Liver (tissue), 9 donors: ENCODE results near the gene CCNH. TPM values are rescaled to one million over a fixed set of nuclear protein-coding genes. Genes with fewer than 3 reads are reported as not detected.

Source experiments
- DNase-seq: peaks from one replicate; pipeline ENCODE4 v3.0.0-alpha.2; 2017; ENCODE audit warnings: low spot score
- H3K27ac ChIP-seq, 2 donors: one replicate each; pipeline ENCODE4 v1.7.0; 2013; ENCODE audit warnings: inconsistent platforms in 2 of 2, low read length in 2 of 2, control low read depth in 1 of 2, low read depth in 1 of 2, mild to moderate bottlenecking in 1 of 2
- H3K27me3 ChIP-seq, 4 donors: one replicate each; pipeline versions ENCODE4 v1.6.1 to v1.7.0; 2013; ENCODE audit warnings: low read length in 3 of 4, inconsistent platforms in 1 of 4, mild to moderate bottlenecking in 1 of 4, moderate library complexity in 1 of 4; ENCODE audit not compliant: control insufficient read depth in 4 of 4, insufficient read depth in 4 of 4
- H3K36me3 ChIP-seq, 4 donors: one replicate each; pipeline versions ENCODE4 v1.6.1 to v1.7.0; 2013; ENCODE audit warnings: low read length in 3 of 4, mild to moderate bottlenecking in 3 of 4, low read depth in 1 of 4, moderate library complexity in 1 of 4; ENCODE audit not compliant: control insufficient read depth in 4 of 4, insufficient read depth in 3 of 4
- H3K4me1 ChIP-seq, 4 donors: one replicate each; pipeline versions ENCODE4 v1.6.1 to v1.7.0; 2013; ENCODE audit warnings: low read length in 3 of 4, mild to moderate bottlenecking in 3 of 4, moderate library complexity in 1 of 4; ENCODE audit not compliant: control insufficient read depth in 4 of 4, insufficient read depth in 4 of 4
- H3K4me3 ChIP-seq, 3 donors: one replicate each; pipeline versions ENCODE4 v1.6.1 to v1.7.0; 2013; ENCODE audit warnings: low read length in 3 of 3, control low read depth in 1 of 3, low read depth in 1 of 3, mild to moderate bottlenecking in 1 of 3
- H3K9ac ChIP-seq, 2 donors: one replicate each; pipeline ENCODE4 v1.7.0; 2013; ENCODE audit warnings: low read length in 2 of 2, mild to moderate bottlenecking in 2 of 2, moderate library complexity in 2 of 2, control low read depth in 1 of 2, low read depth in 1 of 2
- H3K9me3 ChIP-seq, 4 donors: one replicate each; pipeline versions ENCODE4 v1.6.1 to v1.7.0; 2013; ENCODE audit warnings: low read length in 3 of 4; ENCODE audit not compliant: control insufficient read depth in 4 of 4
- ATF3 ChIP-seq: IDR thresholded peaks from 2 replicates; pipeline ENCODE4 v1.6.1; 2016; ENCODE audit warnings: antibody characterized with exemption
- CTCF ChIP-seq: fragments of 150-350 bp; IDR thresholded peaks from 2 replicates; pipeline ENCODE4 v1.5.1; 2017; ENCODE audit warnings: improper control_type of control experiment, low read depth, low read length; ENCODE audit not compliant: missing input control
- EGR1 ChIP-seq, 2 donors: IDR thresholded peaks; 2 replicates each; pipeline ENCODE4 v1.6.1; 2016 to 2018; ENCODE audit warnings: antibody characterized with exemption in 2 of 2, low read depth in 2 of 2
- FOXA1 ChIP-seq: IDR thresholded peaks from 2 replicates; pipeline ENCODE4 v1.6.1; 2016; ENCODE audit warnings: antibody characterized with exemption
- GABPA ChIP-seq, 2 donors: IDR thresholded peaks in 1 of 2; conservative IDR thresholded peaks in 1 of 2; 2 replicates each; pipeline ENCODE4 v1.6.1; 2016; ENCODE audit warnings: antibody characterized with exemption in 2 of 2, mild to moderate bottlenecking in 1 of 2, moderate library complexity in 1 of 2
- HNF4G ChIP-seq: IDR thresholded peaks from 2 replicates; pipeline ENCODE4 v1.6.1; 2016; ENCODE audit warnings: antibody characterized with exemption
- NR2F2 ChIP-seq: IDR thresholded peaks from 2 replicates; pipeline ENCODE4 v1.6.1; 2016; ENCODE audit warnings: antibody characterized with exemption
- RAD21 ChIP-seq, 2 donors: IDR thresholded peaks; 2 replicates each; pipeline ENCODE4 v1.6.1; 2016; ENCODE audit warnings: antibody characterized with exemption in 2 of 2, mild to moderate bottlenecking in 2 of 2
- REST ChIP-seq: IDR thresholded peaks from 2 replicates; pipeline ENCODE4 v1.6.1; 2016; ENCODE audit warnings: antibody characterized with exemption, mild to moderate bottlenecking
- RXRA ChIP-seq, 2 donors: IDR thresholded peaks; 2 replicates each; pipeline ENCODE4 v1.6.1; 2017 to 2018; ENCODE audit warnings: antibody characterized with exemption in 2 of 2, mild to moderate bottlenecking in 1 of 2
- SP1 ChIP-seq: IDR thresholded peaks from 2 replicates; pipeline ENCODE4 v1.6.1; 2018; ENCODE audit warnings: antibody characterized with exemption, mild to moderate bottlenecking
- TAF1 ChIP-seq: conservative IDR thresholded peaks from 2 replicates; pipeline ENCODE4 v1.6.1; 2016; ENCODE audit warnings: antibody characterized with exemption, mild to moderate bottlenecking
- YY1 ChIP-seq: IDR thresholded peaks from 2 replicates; pipeline ENCODE4 v1.6.1; 2016; ENCODE audit warnings: antibody characterized with exemption, mild to moderate bottlenecking
- ZBTB33 ChIP-seq: IDR thresholded peaks from 2 replicates; pipeline ENCODE4 v1.6.1; 2016; ENCODE audit warnings: antibody characterized with exemption
- whole genome bisulfite sequencing: extraction: QIAGEN DNeasy Blood & Tissue Kit; methylation state at CpG from one replicate; pipeline ENCODE4 v1.1.7; 2013; 5-methylcytosine and 5-hydroxymethylcytosine counted together
- polyA plus RNA-seq, 2 donors: library from polyadenylated mRNA; stranded (reverse) in 1 of 2; unstranded in 1 of 2; fragments of 200-250 nt in 1 of 2; fragments of >200 nt in 1 of 2; fragmentation: Nextera tagmentation in 1 of 2; extraction: Ambion mirVana in 1 of 2; gene quantifications; one replicate each; pipeline versions ENCODE4 v1.2.1 to v1.2.3, GENCODE V29; 2013 to 2015
- total RNA-seq, 2 donors: library from RNA; depleted of rRNA; stranded (reverse); fragments of >200 nt; gene quantifications; one replicate each; pipeline ENCODE4 v1.2.3, GENCODE V29; 2014
- donor health status: healthy.
- donor health status: healthy.
- donor health status: healthy.
- donor health status: healthy.
- donor health status: healthy.

Gene CCNH
- total and polyA plus RNA-seq, 4 donors = 21.9 to 56.6 (median 33.3) TPM

- H3K27ac ChIP-seq = no peak overlapping the region
- no peak overlapping the region for H3K9ac ChIP-seq
- H3K27me3 ChIP-seq = no peaks in the 10 kb centered on the region
- TF ChIP-seq GABPA (IDR thresholded peaks at IDR 0.05 in 1 of 2, conservative IDR thresholded peaks at IDR 0.05 in 1 of 2) (no peak), HNF4G (no peak), YY1 (no peak), EGR1 (IDR thresholded peaks at IDR 0.05; ENCODE audit: low read depth in 2 of 2) (no peak), SP1 (no peak), TAF1 (no peak), ATF3 (no peak), CTCF (no peak), REST (no peak), ZBTB33 (no peak), RAD21 (IDR thresholded peaks at IDR 0.05) (no peak), NR2F2 (no peak)
- DNase-seq = no peak
- no peak overlapping the region for H3K4me3 ChIP-seq
- H3K36me3 ChIP-seq = no peaks in the 10 kb centered on the region
- no peaks in the 10 kb centered on the region for H3K9me3 ChIP-seq
- no peaks in the 10 kb centered on the region for H3K4me1 ChIP-seq
Measured at GRCh38 chr5:87457706-87458105, 45.0 kb upstream of the CCNH start.

GRCh38 chr5:87453801-87454200 lies 41.1 kb upstream of the CCNH start:
- Histone ChIP-seq H3K4me3 (no peak overlapping the region), H3K27me3 (no peaks in the 10 kb centered on the region), H3K27ac (no peak overlapping the region), H3K9ac (no peak overlapping the region), H3K36me3 (no peaks in the 10 kb centered on the region), H3K4me1 (no peaks in the 10 kb centered on the region), H3K9me3 (no peaks in the 10 kb centered on the region)
- no peak for TF ChIP-seq RXRA (IDR thresholded peaks at IDR 0.05)
- no peak for TF ChIP-seq RAD21 (IDR thresholded peaks at IDR 0.05)
- TF ChIP-seq CTCF = no peak
- TF ChIP-seq FOXA1 = no peak
- 88% methylated on average over 1 of the region's 1 CpG for WGBS
- DNase-seq = no peak
